ENCODE measurements around the gene STH. TPM values are rescaled to one million over a fixed set of nuclear protein-coding genes. Genes with fewer than 3 reads are reported as not detected.

STH gene
- total and polyA plus RNA-seq, 12 donors = not detected

- Histone ChIP-seq H3K27ac (no peak overlapping the region), H3K9me3 (no peaks in the 10 kb centered on the region), H3K27me3 (no peaks in the 10 kb centered on the region), H3K4me3 (no peak overlapping the region), H3K36me3 (no peaks in the 10 kb centered on the region), H3K4me1 (no peaks in the 10 kb centered on the region)
- intact Hi-C loops (cut with DNase I) = loop anchor here in 1 of 10 donors (10.0 kb wide), 1 partner anchor 844 kb away; no protein-coding TSS in a partner anchor
- no peak for DNase-seq
- TF ChIP-seq CTCF (IDR thresholded peaks at IDR 0.05) = no peak
- WGBS, 2 donors = 83 to 92% methylated on average over 6 of the region's 6 CpGs
- ATAC-seq = no peak
These were observed 8.2 kb upstream of the STH start for GRCh38 chr17:45990886-45991285.

- H3K9me3 ChIP-seq = no peaks in the 10 kb centered on the region
- H3K27me3 ChIP-seq = no peaks in the 10 kb centered on the region
- no peak overlapping the region for H3K27ac ChIP-seq
- H3K36me3 ChIP-seq = no peaks in the 10 kb centered on the region
- no peaks in the 10 kb centered on the region for H3K4me1 ChIP-seq
- ATAC-seq = no peak
- no peak for DNase-seq
- intact Hi-C loops (cut with DNase I) = loop anchor here in 1 of 10 donors (10.0 kb wide), 1 partner anchor 843 kb away; no protein-coding TSS in a partner anchor
- no peak overlapping the region for H3K4me3 ChIP-seq
- TF ChIP-seq CTCF (IDR thresholded peaks at IDR 0.05) = no peak
- WGBS, 2 donors = 82 to 89% methylated on average over 10 of the region's 10 CpGs
These were observed 7.7 kb upstream of the STH start for GRCh38 chr17:45991341-45991740.

- intact Hi-C loops (cut with DNase I) = loop anchor here in 1 of 10 donors (10.0 kb wide), 1 partner anchor 843 kb away; no protein-coding TSS in a partner anchor
- H3K9me3 ChIP-seq = no peaks in the 10 kb centered on the region
- no peak for TF ChIP-seq CTCF (IDR thresholded peaks at IDR 0.05)
- DNase-seq (no peak), ATAC-seq (no peak)
- no peaks in the 10 kb centered on the region for H3K36me3 ChIP-seq
- H3K4me1 ChIP-seq = no peaks in the 10 kb centered on the region
- 65 to 68% methylated on average over 6 of the region's 6 CpGs for WGBS, 2 donors
- H3K27me3 ChIP-seq = no peaks in the 10 kb centered on the region
- no peak overlapping the region for H3K4me3 ChIP-seq
- H3K27ac ChIP-seq = no peak overlapping the region
These were observed 6.9 kb upstream of the STH start for GRCh38 chr17:45992175-45992574.

GRCh38 chr17:45992904-45993303 lies 6.1 kb upstream of the STH start:
- H3K27ac ChIP-seq = no peak overlapping the region
- no peaks in the 10 kb centered on the region for H3K4me1 ChIP-seq
- no peaks in the 10 kb centered on the region for H3K27me3 ChIP-seq
- no peak overlapping the region for H3K4me3 ChIP-seq
- DNase-seq (no peak), ATAC-seq (no peak)
- H3K36me3 ChIP-seq = no peaks in the 10 kb centered on the region
- no peaks in the 10 kb centered on the region for H3K9me3 ChIP-seq
- no peak for TF ChIP-seq CTCF (IDR thresholded peaks at IDR 0.05)
- 77 to 84% methylated on average over 10 of the region's 10 CpGs for WGBS, 2 donors
- intact Hi-C loops (cut with DNase I) = loop anchor here in 1 of 10 donors (10.0 kb wide), 1 partner anchor 842 kb away; no protein-coding TSS in a partner anchor
